HT1080 (cell line): ENCODE measurements around the gene MGAT3. TPM values are rescaled to one million over a fixed set of nuclear protein-coding genes. Genes with fewer than 3 reads are reported as not detected.

Experiments used
- DNase-seq: peaks from one replicate; pipeline ENCODE4 v3.0.0-alpha.2; 2015; ENCODE audit warnings: low read depth
- total RNA-seq: library from RNA; depleted of rRNA; stranded (reverse); fragments of >200 nt; shearing (Covaris generic); gene quantifications from 2 replicates; pipeline ENCODE4 v1.2.3, GENCODE V29; 2014

Gene MGAT3
- total RNA-seq, 1 experiment from 2014 or later, result 0.10 TPM

DNA sequence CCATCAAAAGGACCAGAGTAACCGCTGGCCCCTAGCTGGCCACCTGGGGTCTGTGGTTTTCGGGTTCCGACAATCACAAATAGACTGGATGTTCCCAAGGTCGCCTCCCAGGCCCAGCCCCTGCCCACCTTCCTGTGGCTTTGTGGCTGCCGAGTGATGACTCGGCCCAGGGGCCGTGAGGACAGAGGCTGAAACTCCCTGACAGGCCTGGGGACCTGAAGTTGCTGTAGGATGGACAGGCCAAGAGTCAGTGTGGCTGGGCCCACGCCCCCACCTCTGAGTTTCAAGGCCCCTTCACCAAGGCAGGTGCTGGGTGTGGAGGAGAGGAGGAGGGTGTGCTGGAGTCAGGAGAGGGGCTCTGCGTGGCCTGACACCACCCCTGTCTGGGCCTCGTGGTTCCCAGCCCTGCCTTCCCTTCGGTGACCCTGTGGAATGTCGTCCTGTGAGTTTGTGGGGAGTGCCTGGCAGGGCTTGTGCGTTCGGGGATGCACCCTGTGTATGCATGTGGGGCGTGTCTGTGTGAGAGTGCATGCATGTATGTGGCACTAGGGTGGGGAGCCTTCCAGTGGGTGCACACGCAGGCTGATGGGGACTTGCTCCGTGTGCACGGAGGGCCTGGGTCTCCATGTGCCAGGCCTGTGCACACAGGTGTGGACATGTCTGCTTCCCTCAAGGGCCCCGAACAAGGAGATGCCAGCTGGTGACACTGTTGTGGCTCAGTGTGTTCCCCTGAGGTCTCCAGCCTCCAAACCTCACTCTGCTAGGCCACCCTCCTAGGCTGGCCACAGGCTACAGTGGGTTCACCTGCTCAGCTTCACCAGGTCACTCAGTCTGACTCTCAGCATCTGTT, 8.4 kb upstream of the MGAT3 start:
- DNase-seq, result no peak

DNA sequence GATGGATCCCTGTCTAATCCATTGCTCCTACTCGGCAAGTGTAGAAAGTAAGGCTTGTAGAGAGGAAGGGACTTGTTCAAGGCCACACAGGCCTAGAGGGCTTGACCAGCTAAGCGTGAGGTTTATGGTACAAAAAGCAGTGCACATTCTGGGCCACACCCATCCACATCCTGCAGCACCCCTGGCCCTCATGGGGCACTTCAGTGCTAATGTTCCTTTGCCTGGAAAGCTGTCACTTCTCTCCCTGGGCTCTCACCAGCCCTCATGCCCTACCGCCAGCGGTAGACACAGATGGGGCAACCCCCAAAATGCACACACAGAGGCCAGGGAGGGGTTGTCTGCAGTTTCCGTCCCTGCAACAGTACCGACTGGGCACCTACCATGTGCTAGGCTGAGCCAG, 7.1 kb upstream of the MGAT3 start:
- no peak for DNase-seq

DNA sequence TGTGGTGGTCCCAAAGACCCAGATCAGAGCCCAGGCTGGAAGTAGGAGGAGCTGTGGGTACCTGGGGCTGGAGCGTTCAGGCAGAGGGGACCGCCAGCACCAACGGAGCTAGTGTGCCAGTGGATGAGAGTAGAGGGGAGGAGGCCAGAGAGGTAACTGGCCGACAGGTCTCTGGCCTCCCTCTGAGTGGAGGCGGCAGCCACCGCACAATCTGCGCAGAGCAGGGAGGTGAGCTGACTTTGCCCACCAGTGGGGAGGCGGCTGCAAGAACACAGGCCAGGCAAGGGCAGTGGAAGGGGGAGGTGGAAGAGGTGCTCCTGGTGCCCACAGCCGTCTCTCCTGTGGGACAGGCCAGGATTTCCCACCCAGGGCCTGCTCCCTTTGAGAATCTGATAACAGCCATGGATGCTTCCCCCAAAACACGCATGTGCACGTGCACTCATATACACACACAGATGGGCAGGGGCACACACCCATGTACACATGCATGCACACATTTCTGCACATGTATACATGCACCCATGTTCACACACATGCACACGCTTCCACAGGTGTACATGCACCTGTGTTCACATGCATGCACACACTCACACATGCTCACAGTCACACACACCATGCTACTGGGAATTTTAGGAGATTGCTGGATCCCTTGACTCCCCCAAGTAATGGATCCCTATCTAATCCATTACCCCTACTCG, 6.4 kb upstream of the MGAT3 start:
- no peak for DNase-seq

DNA sequence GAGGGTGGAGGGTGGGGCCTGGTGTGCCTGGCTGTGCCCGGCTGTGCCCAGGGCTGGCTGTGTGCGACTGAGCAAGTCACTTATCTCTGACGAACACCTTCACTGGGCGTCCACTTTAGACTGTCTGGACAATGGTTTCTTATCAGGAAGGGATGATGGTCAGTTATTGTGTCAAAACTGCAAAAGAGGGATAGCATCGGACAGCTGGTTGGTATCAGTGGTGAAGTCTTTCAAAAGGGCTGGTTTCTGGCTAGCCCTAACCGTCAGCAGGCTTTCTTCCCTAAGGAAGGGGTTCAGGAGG, 4.1 kb upstream of the MGAT3 start:
- no peak for DNase-seq

DNA sequence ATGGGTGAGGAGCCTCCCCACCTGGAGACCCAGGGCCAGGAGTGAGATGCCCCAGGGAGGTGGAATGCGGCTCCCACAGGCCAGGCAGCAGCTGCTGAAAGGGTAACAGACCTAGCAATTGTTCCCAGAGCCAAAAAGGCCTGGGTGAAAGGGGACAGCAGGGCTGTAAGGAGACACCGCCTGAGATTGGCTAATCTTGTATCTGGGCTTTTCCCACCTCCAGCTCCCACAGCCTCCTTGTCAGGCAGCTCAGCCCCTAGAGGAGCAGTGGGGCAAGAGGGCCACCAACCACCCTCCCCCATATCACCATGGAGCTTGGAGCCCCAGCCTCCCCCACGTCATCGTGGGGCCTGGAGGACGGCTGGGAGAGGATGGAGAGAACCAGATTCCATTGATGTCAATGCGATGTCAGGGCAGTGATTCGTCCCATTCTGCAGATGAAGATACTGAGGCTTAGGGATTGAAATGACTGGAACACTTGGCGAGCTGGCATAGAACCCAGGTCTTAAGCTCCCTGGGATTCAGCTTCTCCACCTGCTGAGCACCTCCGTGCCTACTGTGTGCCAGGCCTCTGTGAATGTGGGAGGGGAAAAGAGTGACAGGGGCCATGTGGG, 2.9 kb upstream of the MGAT3 start:
- no peak for DNase-seq

DNA sequence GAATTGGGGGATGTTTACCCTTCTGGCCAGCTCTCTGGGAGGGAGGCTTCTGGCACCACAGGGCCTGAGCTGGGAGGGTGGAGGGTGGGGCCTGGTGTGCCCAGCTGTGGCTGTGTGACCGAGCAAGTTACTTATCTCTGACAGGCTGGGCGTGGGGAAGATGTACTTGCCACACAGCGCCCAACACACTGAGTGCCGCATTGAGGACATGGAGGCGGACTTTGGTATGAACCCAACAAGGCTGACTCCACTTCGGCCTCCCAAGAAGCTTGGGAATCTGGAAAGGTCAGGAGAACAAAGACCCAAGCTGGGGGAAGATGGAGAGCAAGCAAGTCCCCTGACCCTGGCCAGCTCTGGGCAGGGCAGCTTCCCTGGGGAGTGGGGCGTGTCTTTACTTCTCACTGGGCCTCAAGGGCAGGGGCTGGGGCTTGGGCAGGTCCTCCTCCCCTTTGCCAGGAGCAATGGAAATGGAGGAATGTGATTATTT, 2.4 kb upstream of the MGAT3 start:
- DNase-seq, result no peak

DNA sequence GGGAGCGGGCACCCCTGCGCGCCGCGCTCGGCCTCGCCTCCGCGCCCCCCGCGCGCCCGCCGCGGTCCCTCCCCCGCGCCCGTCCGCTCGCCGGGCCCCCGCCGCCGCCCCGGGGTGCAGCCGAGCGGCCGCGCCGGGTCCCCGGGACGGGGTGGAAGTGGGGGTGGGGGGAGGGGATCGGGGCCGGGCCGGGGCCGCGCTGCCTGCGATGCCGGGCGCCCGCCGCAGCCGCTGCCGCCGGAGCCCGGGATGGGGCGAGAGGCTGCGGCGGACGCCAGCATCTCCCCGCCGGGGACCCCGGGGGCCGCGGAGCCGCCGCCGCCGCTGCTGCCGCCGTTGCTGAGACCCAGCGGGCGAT, 365 bp downstream of the MGAT3 start:
- no peak for DNase-seq

DNA sequence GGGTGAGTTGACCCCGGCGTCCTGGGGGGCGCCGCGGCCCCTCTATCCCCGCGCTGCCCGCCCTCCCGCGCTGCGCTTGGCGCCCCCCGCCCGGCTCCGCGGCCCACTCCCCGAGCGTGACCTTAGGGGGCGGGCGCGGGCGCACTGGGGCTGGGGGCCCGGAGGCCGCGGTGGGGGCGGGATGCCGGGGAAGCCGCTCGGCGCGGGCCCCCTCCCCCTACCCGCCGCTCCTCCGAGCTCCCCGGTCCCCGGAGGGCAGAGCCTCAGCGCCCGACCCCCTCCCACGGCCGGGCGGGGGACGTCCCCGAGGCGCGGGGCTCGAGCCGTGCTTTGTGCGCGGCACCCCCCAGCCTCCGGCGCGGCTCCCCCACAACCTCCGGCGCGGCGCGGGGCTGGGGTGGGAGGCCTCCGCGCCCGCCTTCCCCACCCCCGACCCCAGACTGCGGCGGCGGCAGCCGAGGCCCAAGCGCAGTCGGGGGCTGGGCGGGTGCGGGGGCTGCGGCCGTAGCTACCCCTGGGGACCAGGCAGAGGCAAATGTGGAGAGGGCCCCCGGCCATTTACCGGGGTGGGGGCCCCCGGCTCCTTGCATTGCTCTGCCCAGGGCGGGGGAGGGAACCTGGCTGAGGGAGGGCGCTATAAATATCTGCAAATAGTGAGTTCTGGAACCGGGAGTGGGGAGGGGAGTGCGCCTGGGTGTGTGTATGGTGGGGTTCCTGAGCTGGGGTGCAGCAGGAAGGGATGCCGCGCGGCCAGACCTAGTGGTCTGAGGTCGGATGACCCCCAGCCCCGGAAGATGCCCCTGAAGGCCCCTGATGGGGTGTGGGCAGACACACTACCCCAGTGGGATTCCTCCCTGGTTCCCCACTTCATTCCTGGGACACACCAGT, 988 bp downstream of the MGAT3 start:
- DNase-seq, result no peak

DNA sequence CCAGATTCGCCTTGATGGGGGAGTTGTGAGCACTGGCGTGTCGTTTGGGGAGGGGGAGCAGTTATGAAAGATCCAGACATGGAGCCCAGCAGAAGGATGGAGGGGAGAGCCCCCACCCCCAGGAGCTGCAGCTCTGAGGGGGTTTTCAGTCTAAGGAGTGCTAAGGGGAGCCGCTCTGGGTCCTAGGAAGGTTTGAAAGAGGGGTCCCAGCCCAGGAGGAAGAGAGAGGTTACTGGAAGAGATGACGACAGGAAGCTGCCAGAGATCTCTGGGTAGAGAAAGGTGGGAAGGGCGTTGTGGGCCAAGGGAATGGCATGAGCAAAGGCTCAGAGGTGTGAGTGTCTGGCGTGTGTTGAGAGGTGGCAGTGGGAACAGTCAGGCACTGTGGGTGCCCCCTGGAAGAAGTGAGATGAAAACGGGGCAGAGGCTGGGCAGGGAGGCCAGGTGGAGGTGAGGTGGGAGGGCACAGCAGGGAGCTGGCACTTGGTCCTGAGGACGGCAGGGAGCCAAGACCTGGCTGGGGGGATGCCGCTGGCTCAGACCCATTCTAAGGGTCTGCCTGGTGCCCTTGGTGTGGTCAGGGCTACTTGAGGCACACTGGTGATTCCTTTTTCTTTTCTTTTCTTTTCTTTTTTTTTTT, 1.8 kb downstream of the MGAT3 start:
- no peak for DNase-seq

DNA sequence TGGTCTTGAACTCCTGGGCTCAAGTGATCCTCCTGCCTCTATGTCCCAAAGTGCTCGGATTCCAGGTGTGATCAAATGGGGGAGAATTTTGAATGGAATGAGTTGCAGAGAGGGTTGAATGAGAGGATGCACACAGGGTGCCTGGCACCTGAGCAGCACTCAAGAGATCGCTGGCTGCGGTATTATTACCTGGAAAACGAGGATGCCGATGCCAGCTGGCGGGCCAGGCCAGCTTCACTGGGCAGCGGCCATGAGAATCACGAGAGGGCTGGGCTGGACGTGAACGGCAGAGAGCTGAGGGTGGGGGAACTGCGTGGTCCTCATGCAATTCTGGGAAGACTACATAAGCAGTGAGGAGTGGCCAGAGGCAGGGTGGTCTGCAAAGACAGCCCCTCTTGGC, 2.9 kb downstream of the MGAT3 start:
- no peak for DNase-seq

DNA sequence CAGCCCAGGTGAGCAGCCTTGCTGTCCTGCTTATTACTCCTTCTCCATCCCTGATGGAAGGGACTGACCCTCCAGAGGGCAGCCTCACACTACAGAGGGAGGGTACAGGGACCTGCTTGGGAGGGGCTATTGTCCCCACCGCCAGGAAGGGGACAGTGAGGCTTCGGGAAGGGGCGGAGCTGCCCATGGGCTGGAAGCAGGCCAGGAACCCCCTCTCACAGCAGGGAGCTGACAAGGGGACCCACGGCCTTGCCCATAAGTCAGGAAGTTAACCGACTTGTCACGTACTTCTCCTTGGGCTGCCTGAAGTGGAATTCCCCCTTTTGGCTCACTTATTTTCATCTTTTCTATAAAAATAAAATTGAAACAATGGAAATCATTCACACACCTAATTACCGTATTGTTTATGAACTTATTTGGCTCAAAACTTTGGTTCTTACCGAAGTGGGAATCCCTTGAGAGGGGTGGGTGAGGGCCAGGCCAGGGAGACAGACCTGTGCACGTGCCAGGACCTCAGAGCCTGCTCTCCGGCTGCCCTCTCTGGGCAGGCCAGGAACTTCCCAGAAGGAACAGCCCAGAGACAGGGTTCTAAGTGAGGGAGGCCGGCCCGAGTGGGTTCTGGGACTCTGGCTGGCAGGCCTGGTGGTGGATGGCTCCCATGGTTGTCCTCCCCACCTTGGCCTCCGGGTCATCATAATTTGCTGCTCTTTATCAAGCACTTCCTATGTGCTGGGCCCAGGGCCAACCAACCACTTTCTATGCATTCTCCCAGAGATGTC, 5.8 kb downstream of the MGAT3 start:
- DNase-seq, result no peak

DNA sequence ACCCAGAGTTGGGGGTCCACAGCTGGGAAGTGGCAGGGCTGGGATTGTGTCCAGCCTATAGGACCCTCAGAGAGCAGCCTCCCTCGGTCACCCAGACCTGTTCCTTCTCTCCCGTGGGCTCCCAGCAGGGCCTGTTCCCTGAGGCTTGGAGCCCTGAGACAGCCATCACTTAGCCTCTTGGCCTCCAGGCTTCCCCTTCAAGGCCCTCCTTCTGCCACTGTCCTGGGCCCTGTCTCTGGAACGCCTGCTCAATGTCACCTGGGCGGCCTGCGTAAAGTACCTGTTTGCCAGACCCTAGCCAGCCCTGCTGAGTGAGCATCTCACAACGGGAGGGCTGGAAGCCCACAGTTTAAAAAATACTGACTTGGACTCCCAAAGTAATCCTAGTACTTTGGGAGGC, 6.5 kb downstream of the MGAT3 start:
- no peak for DNase-seq

DNA sequence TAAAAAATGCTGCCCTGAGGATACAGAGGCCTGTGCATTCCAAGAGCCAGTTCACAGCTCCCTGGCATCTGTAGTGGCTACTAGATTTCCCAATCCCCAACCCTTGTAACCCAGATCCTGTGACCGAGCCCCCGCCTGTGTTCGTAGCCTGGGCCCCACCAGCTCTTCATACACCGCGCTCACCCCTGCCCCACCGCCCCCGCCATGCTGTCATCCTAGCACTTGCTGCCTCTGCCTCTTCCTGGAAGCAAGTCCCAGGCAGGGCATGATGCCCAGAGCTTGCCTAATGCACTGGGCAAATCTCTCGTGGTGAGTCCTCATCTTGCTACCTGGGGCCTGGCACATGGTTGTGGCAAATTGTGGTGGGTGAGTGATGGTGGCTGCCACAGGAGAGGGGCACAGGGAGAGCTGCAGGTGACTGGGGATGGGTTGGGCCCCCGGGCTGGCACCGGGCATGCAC, 7.1 kb downstream of the MGAT3 start:
- DNase-seq, result no peak

DNA sequence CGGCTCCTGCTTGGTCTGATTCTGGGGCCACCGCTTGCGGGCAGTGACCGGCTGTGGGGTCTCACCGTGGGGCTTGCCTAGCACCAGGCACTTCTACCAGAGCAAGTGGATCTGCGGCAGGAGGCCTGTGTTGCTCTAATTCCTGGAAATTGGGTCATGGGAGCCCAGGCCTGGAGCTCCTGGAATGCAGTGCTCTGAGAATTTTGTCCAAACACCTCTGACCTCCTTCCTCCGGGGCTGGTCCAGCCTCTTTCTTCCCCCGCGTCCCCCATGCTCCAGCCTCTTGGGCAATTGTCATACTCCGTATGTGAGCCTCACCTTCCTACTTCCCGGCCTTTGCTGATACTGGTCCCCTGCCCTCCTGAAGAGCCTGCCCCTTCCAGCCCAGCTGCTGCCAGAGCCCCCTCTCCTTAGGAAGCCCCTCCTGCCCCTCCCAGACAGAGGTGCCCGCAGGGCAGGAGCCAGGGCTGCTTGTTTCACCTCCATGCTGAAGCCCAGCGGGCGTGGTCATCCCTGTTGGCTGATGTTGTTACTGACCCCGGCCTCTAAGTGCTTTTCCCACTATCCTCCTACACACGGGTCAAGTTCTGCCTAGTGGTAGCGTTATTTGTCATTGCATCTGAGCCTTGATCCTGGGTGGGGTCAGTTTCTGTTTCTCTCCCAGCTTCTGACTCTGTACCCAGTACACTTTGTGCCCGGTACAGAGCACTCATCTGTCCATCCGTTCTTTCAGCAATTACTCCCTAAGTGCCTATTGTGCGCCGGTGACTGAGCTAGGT, 9.6 kb downstream of the MGAT3 start:
- no peak for DNase-seq

DNA sequence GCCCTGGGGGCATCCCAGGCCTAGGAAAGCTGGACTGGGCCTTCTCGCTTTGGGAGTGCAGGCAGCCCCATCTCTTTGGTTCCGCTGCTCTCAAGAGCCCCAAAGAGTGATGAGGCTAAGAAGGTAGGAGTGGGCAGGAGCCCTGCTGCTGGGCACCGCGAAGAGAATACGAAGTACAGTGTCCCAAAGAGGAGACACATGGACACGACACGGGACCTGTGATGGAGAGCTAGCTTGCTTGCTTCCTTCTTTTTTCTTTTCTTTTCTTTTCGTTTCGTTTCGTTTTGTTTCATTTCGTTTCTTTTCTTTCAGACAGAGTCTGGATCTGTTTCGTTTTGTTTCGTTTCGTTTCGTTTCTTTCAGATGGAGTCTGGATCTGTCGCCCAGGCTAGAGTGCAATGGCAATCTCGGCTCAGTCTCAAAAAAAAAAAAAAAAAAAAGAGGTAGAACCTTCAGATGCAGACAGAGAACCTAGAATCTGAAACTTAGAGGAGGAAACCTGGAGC, 10.6 kb downstream of the MGAT3 start:
- DNase-seq, result no peak

DNA sequence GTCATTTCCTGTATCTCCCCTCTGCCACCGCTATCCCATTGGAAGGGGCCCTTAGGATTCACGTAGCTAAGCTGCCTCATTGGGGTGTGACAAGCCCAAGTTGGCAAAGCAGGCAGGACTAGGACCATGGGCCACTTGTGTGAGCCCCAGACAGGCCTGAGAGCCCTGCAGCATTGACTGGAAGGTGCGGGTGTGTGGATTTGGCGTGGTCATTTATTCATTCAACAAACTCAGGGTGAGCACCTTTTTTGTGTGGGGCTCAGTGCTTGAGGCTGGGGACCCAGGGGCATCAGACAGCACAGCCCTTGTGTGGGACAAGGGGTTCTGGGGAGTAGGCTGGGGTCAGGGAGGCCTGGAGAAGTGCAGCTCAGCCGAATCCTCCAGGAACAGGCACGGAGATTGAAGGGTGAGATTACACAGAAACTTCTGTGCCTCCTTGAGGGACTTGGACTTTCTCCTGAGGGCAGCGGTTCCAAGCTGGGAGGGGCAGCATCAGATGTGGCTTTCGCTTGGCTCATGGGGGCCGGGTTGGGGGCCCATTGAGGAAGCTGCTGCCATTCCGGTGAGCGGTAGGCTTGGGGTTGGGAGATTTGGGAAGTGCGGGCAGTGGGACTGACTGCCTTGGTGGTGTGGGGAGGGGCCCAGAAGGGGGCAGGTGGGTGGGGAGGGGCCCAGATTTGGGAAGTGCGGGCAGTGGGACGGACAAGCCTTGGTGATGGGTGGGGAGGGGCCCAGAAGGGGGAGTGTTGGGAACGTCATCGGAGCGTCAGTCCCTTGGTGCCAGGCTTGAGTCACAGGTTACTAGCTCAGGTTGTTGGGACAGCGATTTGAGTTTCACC, 11.9 kb downstream of the MGAT3 start:
- no peak for DNase-seq

DNA sequence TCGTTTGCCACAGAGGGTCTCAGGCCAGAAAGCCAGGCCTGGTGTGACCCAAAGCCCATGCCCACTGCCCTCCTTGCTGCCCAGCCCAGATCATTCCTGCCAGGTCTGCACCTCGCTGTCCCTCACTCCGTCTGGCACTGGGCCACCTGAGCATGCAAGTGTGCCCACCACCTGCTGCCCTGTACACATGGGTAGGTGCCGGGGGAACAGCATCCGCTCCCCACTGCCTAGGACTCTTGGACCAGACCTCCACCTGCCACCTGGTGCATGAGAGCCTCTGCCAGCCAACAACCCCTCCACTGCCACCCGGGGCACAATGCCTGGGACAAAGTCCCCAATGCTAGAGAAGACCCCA, 12.5 kb downstream of the MGAT3 start:
- DNase-seq, result no peak

DNA sequence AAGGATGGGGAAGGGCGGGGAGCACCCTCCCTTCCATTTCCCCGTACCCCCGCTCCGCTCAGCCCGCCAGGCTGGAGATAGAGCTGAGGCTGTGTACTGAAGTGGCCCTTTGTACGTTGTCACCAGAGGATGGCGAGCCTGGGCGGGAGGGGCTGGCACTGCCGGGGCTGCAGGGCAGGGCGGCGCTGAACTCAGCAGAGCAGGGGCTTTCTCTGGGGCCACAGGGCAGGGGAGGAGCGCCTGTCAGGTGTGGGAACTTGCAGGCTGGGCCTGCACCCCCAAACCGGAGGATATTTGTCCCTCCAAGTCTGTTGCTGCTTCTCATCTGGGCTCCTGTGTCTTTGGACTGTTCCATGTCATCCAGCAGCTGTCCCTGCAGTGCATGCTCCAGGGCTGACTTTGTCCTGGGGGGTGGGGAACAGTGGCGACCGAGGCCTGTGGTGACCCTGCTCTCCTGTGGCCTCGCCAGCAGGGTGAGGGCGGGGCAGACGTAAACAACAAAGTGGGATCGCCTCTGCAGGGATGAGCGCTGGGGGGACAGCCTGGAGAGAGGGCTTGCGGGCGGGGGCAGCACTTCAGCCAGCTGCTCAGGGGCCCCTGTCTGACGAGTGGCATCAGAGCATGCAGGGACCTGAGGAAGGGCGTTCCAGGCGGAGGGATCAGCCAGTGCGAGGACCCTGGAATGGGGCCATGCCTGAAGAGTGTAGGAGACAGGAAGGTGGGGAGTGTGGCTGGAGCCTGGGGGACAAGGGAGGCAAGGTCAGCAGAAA, 13.1 kb downstream of the MGAT3 start:
- no peak for DNase-seq
